ENCODE measurements around the gene SLC35F4.
"Not testable (repeated sequence)": the region's sequence is repeated elsewhere in the genome, so short reads cannot be mapped to it uniquely, and the experiment has no call there.

The SLC35F4 gene

GRCh38 chr14:57865403-57866198 lies at the start of gene SLC35F4:
Gene SLC35F4 (minus strand): TSS chr14:57866092.
- no peak for DNase-seq (ENCODE audit: low spot score)

GRCh38 chr14:57909626-57910025 lies 43.7 kb upstream of the SLC35F4 start:
- DNase-seq (ENCODE audit: low spot score): no peak

GRCh38 chr14:57903954-57904353 lies 38.1 kb upstream of the SLC35F4 start:
- DNase-seq (ENCODE audit: low spot score): no peak

GRCh38 chr14:57898837-57899572 lies 33.1 kb upstream of the SLC35F4 start:
- DNase-seq (ENCODE audit: low spot score): no peak

GRCh38 chr14:57897144-57897748 lies 31.4 kb upstream of the SLC35F4 start:
- no peak for DNase-seq (ENCODE audit: low spot score)

- no peak for DNase-seq (ENCODE audit: low spot score)
Measured at GRCh38 chr14:57889245-57889644, 23.4 kb upstream of the SLC35F4 start.

GRCh38 chr14:57884175-57884574 lies 18.3 kb upstream of the SLC35F4 start:
- peak; percentile 0 for DNase-seq (ENCODE audit: low spot score)

GRCh38 chr14:57883061-57883460 lies 17.2 kb upstream of the SLC35F4 start:
- DNase-seq (ENCODE audit: low spot score): no peak

GRCh38 chr14:57879516-57879915 lies 13.6 kb upstream of the SLC35F4 start:
- no peak for DNase-seq (ENCODE audit: low spot score)

- no peak for DNase-seq (ENCODE audit: low spot score)
Measured at GRCh38 chr14:57875985-57876384, 10.1 kb upstream of the SLC35F4 start.

- DNase-seq (ENCODE audit: low spot score): no peak
Measured at GRCh38 chr14:57875296-57875695, 9.4 kb upstream of the SLC35F4 start.

- peak; percentile 37 for DNase-seq (ENCODE audit: low spot score)
Measured at GRCh38 chr14:57871459-57872080, 5.7 kb upstream of the SLC35F4 start.

GRCh38 chr14:57870686-57871457 lies 5.0 kb upstream of the SLC35F4 start:
- DNase-seq (ENCODE audit: low spot score): no peak

GRCh38 chr14:57869617-57870016 lies 3.7 kb upstream of the SLC35F4 start:
- no peak for DNase-seq (ENCODE audit: low spot score)

- no peak for DNase-seq (ENCODE audit: low spot score)
Measured at GRCh38 chr14:57866199-57866705, 360 bp upstream of the SLC35F4 start.

- no peak for DNase-seq (ENCODE audit: low spot score)
Measured at GRCh38 chr14:57865066-57865402, 858 bp downstream of the SLC35F4 start.

- DNase-seq (ENCODE audit: low spot score): no peak
Measured at GRCh38 chr14:57864659-57865058, 1.2 kb downstream of the SLC35F4 start.

GRCh38 chr14:57863471-57863870 lies 2.4 kb downstream of the SLC35F4 start:
- no peak for DNase-seq (ENCODE audit: low spot score)

- DNase-seq (ENCODE audit: low spot score): not testable (repeated sequence)
Measured at GRCh38 chr14:57855666-57856065, 10.2 kb downstream of the SLC35F4 start.

GRCh38 chr14:57854571-57854970 lies 11.3 kb downstream of the SLC35F4 start:
- no peak for DNase-seq (ENCODE audit: low spot score)

GRCh38 chr14:57851354-57851753 lies 14.5 kb downstream of the SLC35F4 start:
- DNase-seq (ENCODE audit: low spot score): no peak

- no peak for DNase-seq (ENCODE audit: low spot score)
Measured at GRCh38 chr14:57848786-57849185, 17.1 kb downstream of the SLC35F4 start.

Data from NAMALWA (cell line).